ENCODE results near the gene DGAT2. TPM values are rescaled to one million over a fixed set of nuclear protein-coding genes. Genes with fewer than 3 reads are reported as not detected.
A peak's percentile ranks its signal among the peaks of the same experiment; 100 is the strongest.

DGAT2 gene
- total RNA-seq, 2 donors from 2014 or later: 9.3 to 38.6 TPM

DNA sequence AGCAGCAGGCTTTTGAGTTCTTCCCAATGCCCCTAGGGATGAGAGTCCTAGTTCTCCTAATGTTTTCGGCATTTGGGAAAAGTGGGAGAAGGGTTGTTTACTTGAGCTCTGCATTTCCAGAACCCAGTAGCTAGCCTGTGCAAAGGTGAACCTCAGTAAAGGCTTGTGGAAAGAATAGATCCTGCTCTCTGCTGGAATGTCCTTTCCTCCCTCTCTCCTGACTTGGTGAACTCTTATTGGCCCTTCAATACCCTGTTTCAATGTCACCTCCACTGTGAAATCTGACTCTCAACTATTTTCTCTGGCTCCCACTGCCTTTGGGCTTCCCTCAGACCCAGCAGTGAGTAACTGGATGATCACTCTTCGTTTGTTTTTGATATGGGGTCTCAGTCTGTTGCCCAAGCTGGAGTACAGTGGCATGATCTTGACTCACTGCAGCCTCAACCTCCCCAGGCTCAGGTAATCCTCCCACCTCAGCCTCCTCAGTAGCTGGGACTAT lies 44.0 kb downstream of the DGAT2 start:
- Histone ChIP-seq H3K27ac (no peak overlapping the region), H3K36me3 (replicated peaks in 1 of 2; ENCODE audit: insufficient read depth in 1 of 2, low read depth in 2 of 2) (no peaks in the 10 kb centered on the region), H3K4me1 (peaks cover 15% of the 10 kb centered on the region), H3K9me3 (no peaks in the 10 kb centered on the region), H3K4me3 (no peak overlapping the region), H3K27me3 (no peaks in the 10 kb centered on the region)
- WGBS, 2 donors: 62 to 71% methylated on average over 2 of the region's 2 CpGs
- intact Hi-C loops (cut with DNase I): no loop called here
- TF ChIP-seq, protein P1, sequence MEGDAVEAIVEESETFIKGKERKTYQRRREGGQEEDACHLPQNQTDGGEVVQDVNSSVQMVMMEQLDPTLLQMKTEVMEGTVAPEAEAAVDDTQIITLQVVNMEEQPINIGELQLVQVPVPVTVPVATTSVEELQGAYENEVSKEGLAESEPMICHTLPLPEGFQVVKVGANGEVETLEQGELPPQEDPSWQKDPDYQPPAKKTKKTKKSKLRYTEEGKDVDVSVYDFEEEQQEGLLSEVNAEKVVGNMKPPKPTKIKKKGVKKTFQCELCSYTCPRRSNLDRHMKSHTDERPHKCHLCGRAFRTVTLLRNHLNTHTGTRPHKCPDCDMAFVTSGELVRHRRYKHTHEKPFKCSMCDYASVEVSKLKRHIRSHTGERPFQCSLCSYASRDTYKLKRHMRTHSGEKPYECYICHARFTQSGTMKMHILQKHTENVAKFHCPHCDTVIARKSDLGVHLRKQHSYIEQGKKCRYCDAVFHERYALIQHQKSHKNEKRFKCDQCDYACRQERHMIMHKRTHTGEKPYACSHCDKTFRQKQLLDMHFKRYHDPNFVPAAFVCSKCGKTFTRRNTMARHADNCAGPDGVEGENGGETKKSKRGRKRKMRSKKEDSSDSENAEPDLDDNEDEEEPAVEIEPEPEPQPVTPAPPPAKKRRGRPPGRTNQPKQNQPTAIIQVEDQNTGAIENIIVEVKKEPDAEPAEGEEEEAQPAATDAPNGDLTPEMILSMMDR (IDR thresholded peaks at IDR 0.05): no peak
- no peak for TF ChIP-seq POLR2A (IDR thresholded peaks at IDR 0.05)
- no peak for DNase-seq
- no peak for ATAC-seq

DNA sequence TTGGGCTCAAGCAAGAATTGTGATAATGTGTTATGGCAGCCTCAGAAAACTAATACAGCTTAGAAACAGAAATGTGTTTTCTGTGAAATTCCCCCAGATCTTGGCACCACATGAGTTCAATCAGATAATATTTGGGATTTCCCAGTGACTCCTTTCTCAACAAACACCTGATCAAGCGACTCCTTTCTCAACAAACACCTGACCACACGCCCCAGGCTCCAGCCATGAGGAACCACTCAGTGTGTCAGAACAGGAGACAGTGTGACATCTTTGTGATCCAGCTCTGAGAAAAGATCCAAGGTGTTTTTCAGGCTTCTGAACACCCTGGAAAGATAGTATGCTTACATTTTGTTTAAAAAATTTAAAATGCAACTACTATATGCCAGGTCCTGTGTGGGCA lies 44.5 kb downstream of the DGAT2 start:
- no peak for ATAC-seq
- H3K27ac ChIP-seq: peak overlapping the region in 1 of 4 donors; percentile 23

DNA sequence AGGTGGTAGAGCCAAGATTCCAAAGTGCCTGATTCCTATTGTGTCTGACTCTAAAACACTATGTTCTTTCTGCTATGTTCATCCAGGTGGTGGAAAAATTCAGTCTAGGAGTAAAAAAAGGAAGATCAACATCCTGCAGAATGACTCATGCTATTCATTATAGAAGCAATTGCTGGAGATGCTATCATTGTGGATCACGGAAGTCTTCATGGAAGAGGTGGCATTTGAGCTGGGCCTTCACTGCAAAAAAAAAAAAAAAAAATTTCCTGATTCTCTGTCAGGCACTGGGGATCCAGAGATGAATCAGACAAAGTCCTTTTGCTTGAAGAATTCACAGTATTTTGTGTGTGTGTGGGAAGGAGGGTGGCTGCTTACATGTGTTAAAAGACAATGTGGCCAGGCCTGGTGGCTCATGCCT lies 45.1 kb downstream of the DGAT2 start:
- 69 to 79% methylated on average over 1 of the region's 1 CpG for WGBS, 2 donors
- intact Hi-C loops (cut with DNase I): no loop called here
- Histone ChIP-seq H3K4me1 (peaks cover 18% of the 10 kb centered on the region), H3K27me3 (no peaks in the 10 kb centered on the region), H3K36me3 (replicated peaks in 1 of 2; ENCODE audit: insufficient read depth in 1 of 2, low read depth in 2 of 2) (no peaks in the 10 kb centered on the region), H3K27ac (peak overlapping the region in 3 of 4 donors; percentile 84 to 92 (median 86)), H3K9me3 (no peaks in the 10 kb centered on the region), H3K4me3 (no peak overlapping the region)
- no peak for ATAC-seq
- DNase-seq: no peak
- TF ChIP-seq, protein P1 (IDR thresholded peaks at IDR 0.05): no peak
- TF ChIP-seq POLR2A (IDR thresholded peaks at IDR 0.05): no peak

More for the DNA sequence above, 44.5 kb downstream of the DGAT2 start:
- 39 to 40% methylated on average over 2 of the region's 2 CpGs for WGBS, 2 donors
- TF ChIP-seq, protein P1 (IDR thresholded peaks at IDR 0.05): no peak
- TF ChIP-seq POLR2A (IDR thresholded peaks at IDR 0.05): no peak
- Histone ChIP-seq H3K4me1 (peaks cover 18% of the 10 kb centered on the region), H3K4me3 (no peak overlapping the region), H3K27me3 (no peaks in the 10 kb centered on the region), H3K36me3 (replicated peaks in 1 of 2; ENCODE audit: insufficient read depth in 1 of 2, low read depth in 2 of 2) (no peaks in the 10 kb centered on the region), H3K9me3 (no peaks in the 10 kb centered on the region)
- DNase-seq: no peak
- intact Hi-C loops (cut with DNase I): no loop called here

DNA sequence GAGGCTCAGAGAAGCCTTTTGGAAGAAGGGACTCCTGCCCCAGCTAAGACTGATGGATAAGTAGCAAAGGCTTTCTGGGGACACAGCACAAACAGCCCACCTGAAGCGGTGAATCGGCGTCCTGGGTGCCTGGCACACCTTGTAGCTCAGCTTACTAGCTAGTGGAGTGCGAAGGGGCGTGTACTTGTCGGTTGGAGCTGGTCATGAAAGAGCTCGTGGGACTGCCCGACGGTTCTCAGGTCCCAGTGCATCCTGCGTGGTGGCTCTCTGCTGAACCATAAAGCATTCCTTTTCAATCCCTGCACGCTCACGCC lies 45.7 kb downstream of the DGAT2 start:
- peak overlapping the region in 1 of 2 donors; percentile 93 for H3K4me3 ChIP-seq
- WGBS, 2 donors: 0 to 1% methylated on average over 11 to 12 of the region's 12 CpGs
- no peaks in the 10 kb centered on the region for H3K27me3 ChIP-seq
- ATAC-seq (peak; percentile 36), DNase-seq (no peak)
- peaks cover 18% of the 10 kb centered on the region for H3K4me1 ChIP-seq
- no peaks in the 10 kb centered on the region for H3K9me3 ChIP-seq
- no peaks in the 10 kb centered on the region for H3K36me3 ChIP-seq (replicated peaks in 1 of 2; ENCODE audit: insufficient read depth in 1 of 2, low read depth in 2 of 2)
- TF ChIP-seq, protein P1 (IDR thresholded peaks at IDR 0.05): no peak
- TF ChIP-seq POLR2A (IDR thresholded peaks at IDR 0.05): no peak
- peak overlapping the region; percentile 53 to 92 (median 85) for H3K27ac ChIP-seq
- intact Hi-C loops (cut with DNase I): no loop called here

DNA sequence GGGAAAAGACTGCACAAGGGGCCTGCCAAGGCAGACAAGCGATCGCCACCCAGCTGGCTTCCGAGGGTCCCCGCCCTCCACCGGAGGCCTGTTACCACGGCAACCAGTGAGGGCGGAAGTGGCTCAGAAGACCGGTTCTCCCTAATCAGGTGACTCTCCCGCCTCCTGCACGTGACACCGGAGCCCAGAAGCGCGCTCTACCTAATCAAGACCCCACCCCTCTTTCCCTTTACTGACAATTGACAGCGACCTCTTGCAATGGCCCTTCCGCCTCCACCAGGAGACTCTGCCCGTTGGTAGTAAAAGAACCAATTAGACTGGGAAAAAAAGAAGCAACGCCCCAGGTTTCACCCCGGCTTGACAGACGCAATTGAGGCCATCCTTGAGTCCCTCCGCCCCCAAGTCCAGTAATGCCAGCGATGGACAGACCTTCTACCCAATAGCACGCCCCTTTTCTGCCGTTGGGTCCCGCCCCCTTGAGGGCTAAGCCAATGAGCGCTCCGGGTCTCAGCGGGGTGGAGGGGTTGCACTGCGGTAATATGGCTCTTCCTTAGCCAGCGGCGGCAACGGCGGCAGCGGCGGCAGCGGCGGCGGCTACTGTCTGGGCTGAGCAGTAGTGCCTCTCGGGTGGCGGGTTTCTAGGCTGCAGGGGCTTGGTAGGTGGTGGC lies 46.2 kb downstream of the DGAT2 start, which contains the start of gene UVRAG:
TSS of gene UVRAG (plus strand) at position 534 of the 668 bp plus-strand sequence. CDS start 198 bp downstream, outside the sequence.
- H3K36me3 ChIP-seq (replicated peaks in 1 of 2; ENCODE audit: insufficient read depth in 1 of 2, low read depth in 2 of 2): no peaks in the 10 kb centered on the region
- 0 to 1% methylated on average over 28 to 37 of the region's 39 CpGs for WGBS, 2 donors
- ATAC-seq: peak; percentile 96
- H3K27ac ChIP-seq: peak within 1 kb of the TSS; percentile 63 to 92 (median 85)
- H3K4me1 ChIP-seq: peaks cover 18% of the 10 kb centered on the region
- TF ChIP-seq, protein P1 (IDR thresholded peaks at IDR 0.05): peak in 4 of 7 experiments; percentile 19 to 63 (median 42)
- TF ChIP-seq POLR2A (IDR thresholded peaks at IDR 0.05): peak; percentile 74 to 93 (median 89)
- DNase-seq: peak; percentile 98 to 99 (median 99)
- H3K27me3 ChIP-seq: no peaks in the 10 kb centered on the region
- intact Hi-C loops (cut with DNase I): no loop called here
- peak within 1 kb of the TSS; percentile 73 to 93 for H3K4me3 ChIP-seq
- no peaks in the 10 kb centered on the region for H3K9me3 ChIP-seq

Data from body of pancreas (tissue), 4 donors.